Measurements from ENCODE around the gene PNMA6E. TPM values are rescaled to one million over a fixed set of nuclear protein-coding genes. Genes with fewer than 3 reads are reported as not detected.

PNMA6E gene
- total RNA-seq, 1 donor from 2014 or later = not detected

DNA sequence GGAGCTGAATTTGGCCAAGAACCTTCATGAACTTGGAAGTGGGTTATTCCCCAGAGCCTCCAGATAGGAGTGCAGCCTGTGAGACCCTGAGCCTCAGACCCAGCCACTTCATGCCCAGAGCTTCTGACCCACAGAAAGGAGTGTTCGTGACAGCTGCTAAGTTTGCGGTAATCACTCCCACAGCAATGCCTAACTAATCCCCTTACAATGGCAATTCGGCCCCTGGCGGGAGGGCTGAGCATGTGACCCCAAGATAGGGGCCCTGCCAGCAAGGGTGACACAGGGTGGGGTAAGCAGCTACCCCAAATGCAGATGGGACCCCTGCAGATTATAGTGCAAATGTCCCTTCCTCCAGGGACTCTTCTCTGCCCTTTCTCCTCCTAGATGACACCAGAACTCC is 22.5 kb downstream of the PNMA6E start:
- no peak for DNase-seq
- no peaks in the 10 kb centered on the region for H3K36me3 Mint-ChIP-seq (ENCODE audit: unreplicated experiment)
- H3K27me3 Mint-ChIP-seq (ENCODE audit: unreplicated experiment) = peaks cover 2% of the 10 kb centered on the region
- peaks cover 2% of the 10 kb centered on the region for H3K9me3 Mint-ChIP-seq (ENCODE audit: unreplicated experiment)
- no peaks in the 10 kb centered on the region for H3K4me1 Mint-ChIP-seq (ENCODE audit: low read depth, unreplicated experiment)
- no peak overlapping the region for H3K4me3 Mint-ChIP-seq (ENCODE audit: unreplicated experiment)
- TF ChIP-seq, protein P1, sequence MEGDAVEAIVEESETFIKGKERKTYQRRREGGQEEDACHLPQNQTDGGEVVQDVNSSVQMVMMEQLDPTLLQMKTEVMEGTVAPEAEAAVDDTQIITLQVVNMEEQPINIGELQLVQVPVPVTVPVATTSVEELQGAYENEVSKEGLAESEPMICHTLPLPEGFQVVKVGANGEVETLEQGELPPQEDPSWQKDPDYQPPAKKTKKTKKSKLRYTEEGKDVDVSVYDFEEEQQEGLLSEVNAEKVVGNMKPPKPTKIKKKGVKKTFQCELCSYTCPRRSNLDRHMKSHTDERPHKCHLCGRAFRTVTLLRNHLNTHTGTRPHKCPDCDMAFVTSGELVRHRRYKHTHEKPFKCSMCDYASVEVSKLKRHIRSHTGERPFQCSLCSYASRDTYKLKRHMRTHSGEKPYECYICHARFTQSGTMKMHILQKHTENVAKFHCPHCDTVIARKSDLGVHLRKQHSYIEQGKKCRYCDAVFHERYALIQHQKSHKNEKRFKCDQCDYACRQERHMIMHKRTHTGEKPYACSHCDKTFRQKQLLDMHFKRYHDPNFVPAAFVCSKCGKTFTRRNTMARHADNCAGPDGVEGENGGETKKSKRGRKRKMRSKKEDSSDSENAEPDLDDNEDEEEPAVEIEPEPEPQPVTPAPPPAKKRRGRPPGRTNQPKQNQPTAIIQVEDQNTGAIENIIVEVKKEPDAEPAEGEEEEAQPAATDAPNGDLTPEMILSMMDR (IDR thresholded peaks at IDR 0.05; ENCODE audit: partially characterized antibody, unreplicated experiment) = no peak
- H3K27ac Mint-ChIP-seq (ENCODE audit: unreplicated experiment) = no peak overlapping the region

DNA sequence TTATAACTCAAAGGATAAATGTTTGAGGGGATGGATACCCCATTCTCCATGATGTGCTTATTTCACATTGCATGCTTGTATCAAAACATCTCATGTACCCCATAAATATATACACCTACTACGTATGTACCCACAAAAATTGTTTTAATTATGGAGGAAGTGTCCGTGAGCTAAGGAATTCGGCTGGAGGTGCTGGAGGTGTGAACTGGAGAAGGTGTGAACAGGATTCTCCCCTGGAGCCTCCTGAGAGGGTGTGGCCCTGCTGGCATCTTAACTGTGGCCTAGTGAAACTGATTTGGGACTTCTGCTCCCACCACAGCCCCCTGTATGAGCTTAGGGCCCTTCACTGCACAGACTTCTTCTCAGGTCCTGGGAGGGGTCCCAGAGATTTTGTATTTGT is 23.4 kb downstream of the PNMA6E start:
- no peak for DNase-seq
- Mint-ChIP-seq H3K27me3 (ENCODE audit: unreplicated experiment) (peaks cover 2% of the 10 kb centered on the region), H3K9me3 (ENCODE audit: unreplicated experiment) (peaks cover 2% of the 10 kb centered on the region), H3K27ac (ENCODE audit: unreplicated experiment) (no peak overlapping the region), H3K36me3 (ENCODE audit: unreplicated experiment) (no peaks in the 10 kb centered on the region), H3K4me3 (ENCODE audit: unreplicated experiment) (no peak overlapping the region), H3K4me1 (ENCODE audit: low read depth, unreplicated experiment) (no peaks in the 10 kb centered on the region)
- TF ChIP-seq, protein P1 (IDR thresholded peaks at IDR 0.05; ENCODE audit: partially characterized antibody, unreplicated experiment) = no peak

GRCh38 chrX:153375571-153375970 is 25.6 kb downstream of the PNMA6E start:
- Mint-ChIP-seq H3K9me3 (ENCODE audit: unreplicated experiment) (peaks cover 2% of the 10 kb centered on the region), H3K27ac (ENCODE audit: unreplicated experiment) (no peak overlapping the region), H3K4me1 (ENCODE audit: low read depth, unreplicated experiment) (no peaks in the 10 kb centered on the region), H3K27me3 (ENCODE audit: unreplicated experiment) (peaks cover 3% of the 10 kb centered on the region), H3K4me3 (ENCODE audit: unreplicated experiment) (no peak overlapping the region), H3K36me3 (ENCODE audit: unreplicated experiment) (no peaks in the 10 kb centered on the region)
- TF ChIP-seq, protein P1 (IDR thresholded peaks at IDR 0.05; ENCODE audit: partially characterized antibody, unreplicated experiment) = no peak
- DNase-seq = no peak

DNA sequence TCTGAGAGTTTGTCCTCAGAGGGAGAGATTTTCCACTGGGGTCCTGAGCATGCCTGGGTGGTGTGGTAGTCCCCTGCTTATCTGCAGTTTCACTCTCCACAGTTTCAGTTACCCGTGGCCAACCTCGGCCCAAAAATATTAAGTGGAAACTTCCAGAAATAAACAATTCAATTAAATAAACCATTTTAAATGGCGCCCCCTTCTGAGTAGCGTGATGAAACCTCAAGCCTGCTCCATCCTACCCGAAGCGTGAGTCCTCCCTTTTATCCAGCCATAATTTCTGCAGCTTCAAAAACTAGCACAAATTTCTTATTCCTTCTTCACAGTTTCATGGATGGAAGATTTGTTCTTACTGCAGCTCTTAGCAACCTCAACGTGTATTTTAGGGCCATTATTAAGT is 26.7 kb downstream of the PNMA6E start:
- no peaks in the 10 kb centered on the region for H3K36me3 Mint-ChIP-seq (ENCODE audit: unreplicated experiment)
- H3K27me3 Mint-ChIP-seq (ENCODE audit: unreplicated experiment) = peaks cover 3% of the 10 kb centered on the region
- no peak for DNase-seq
- H3K27ac Mint-ChIP-seq (ENCODE audit: unreplicated experiment) = no peak overlapping the region
- H3K9me3 Mint-ChIP-seq (ENCODE audit: unreplicated experiment) = peaks cover 2% of the 10 kb centered on the region
- H3K4me3 Mint-ChIP-seq (ENCODE audit: unreplicated experiment) = no peak overlapping the region
- no peaks in the 10 kb centered on the region for H3K4me1 Mint-ChIP-seq (ENCODE audit: low read depth, unreplicated experiment)
- TF ChIP-seq, protein P1 (IDR thresholded peaks at IDR 0.05; ENCODE audit: partially characterized antibody, unreplicated experiment) = no peak

DNA sequence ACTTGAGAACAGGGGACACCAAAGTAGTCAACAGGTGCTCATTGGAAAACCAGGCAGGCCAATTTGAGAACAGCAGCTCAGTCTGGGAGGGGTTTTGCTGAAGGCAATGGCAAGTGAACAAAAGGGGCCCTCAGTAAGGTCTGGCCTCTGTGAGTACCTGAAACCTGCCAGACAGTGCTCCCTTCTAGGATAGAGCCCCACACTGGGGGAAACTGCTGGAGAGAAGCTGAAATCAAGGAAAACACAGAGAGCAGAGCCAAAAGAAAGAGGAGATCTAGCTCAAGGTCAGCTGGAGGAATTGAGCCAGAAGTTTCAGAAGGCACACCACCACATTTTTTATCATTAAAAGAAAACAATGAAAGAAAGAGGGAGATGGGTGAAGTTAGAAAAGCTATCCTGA is 28.2 kb downstream of the PNMA6E start:
- DNase-seq = no peak
- Mint-ChIP-seq H3K36me3 (ENCODE audit: unreplicated experiment) (no peaks in the 10 kb centered on the region), H3K27ac (ENCODE audit: unreplicated experiment) (no peak overlapping the region), H3K4me3 (ENCODE audit: unreplicated experiment) (no peak overlapping the region), H3K4me1 (ENCODE audit: low read depth, unreplicated experiment) (no peaks in the 10 kb centered on the region), H3K9me3 (ENCODE audit: unreplicated experiment) (peaks cover 2% of the 10 kb centered on the region), H3K27me3 (ENCODE audit: unreplicated experiment) (peaks cover 3% of the 10 kb centered on the region)
- TF ChIP-seq, protein P1 (IDR thresholded peaks at IDR 0.05; ENCODE audit: partially characterized antibody, unreplicated experiment) = no peak
